H1 (cell line): Measurements from ENCODE around the gene LARP4. TPM values are rescaled to one million over a fixed set of nuclear protein-coding genes. Genes with fewer than 3 reads are reported as not detected.
"Not testable (repeated sequence)": the region's sequence is repeated elsewhere in the genome, so short reads cannot be mapped to it uniquely, and the experiment has no call there.

Source experiments
- CTCF ChIA-PET: fragments of 300-600 bp; sonication (Branson Sonifier 250); formaldehyde crosslinking; loops from one replicate; lab custom pipeline; 2021; ENCODE audit not compliant: partially characterized antibody; lab: Charles Lee
- POLR2A ChIA-PET: fragments of 300-600 bp; sonication (Branson Sonifier 250); formaldehyde crosslinking; loops from one replicate; lab custom pipeline; 2021; ENCODE audit warnings: inconsistent platforms; ENCODE audit not compliant: partially characterized antibody; lab: Charles Lee
- DNase-seq, 2 experiments: peaks; one replicate each; pipeline versions ENCODE4 v3.0.0 to v3.0.0-alpha.2; 2010 to 2022; ENCODE audit warnings: low spot score in 2 of 2, low read depth in 1 of 2, mixed read lengths in 1 of 2
- FAIRE-seq: peaks from 2 replicates; lab custom pipeline; 2011; peaks lifted over from hg19 to GRCh38; lab: Jason Lieb, UNC
- H2AFZ ChIP-seq: 2 replicates; pipeline ENCODE4 v1.8.1; 2012; ENCODE audit warnings: low read length, inconsistent platforms
- H2AK5ac ChIP-seq: 2 replicates; pipeline ENCODE4 v1.6.1; 2013; ENCODE audit warnings: low read depth, low read length
- H2BK120ac ChIP-seq: replicated peaks from 2 replicates; pipeline ENCODE3; 2013; ENCODE audit warnings: low read depth, low read length, inconsistent platforms
- H2BK12ac ChIP-seq: 2 replicates; pipeline ENCODE4 v1.6.1; 2013; ENCODE audit warnings: low read depth, low read length
- H2BK15ac ChIP-seq: 2 replicates; pipeline ENCODE4 v1.6.1; 2013; ENCODE audit warnings: low read length
- H2BK20ac ChIP-seq: 2 replicates; pipeline ENCODE4 v1.6.1; 2013; ENCODE audit warnings: low read length
- H2BK5ac ChIP-seq: 2 replicates; pipeline ENCODE4 v1.6.1; 2013; ENCODE audit warnings: low read depth, low read length
- H3K14ac ChIP-seq: 2 replicates; pipeline ENCODE4 v1.6.1; 2013; ENCODE audit warnings: inconsistent platforms; ENCODE audit not compliant: insufficient read length
- H3K18ac ChIP-seq: 2 replicates; pipeline ENCODE4 v1.6.1; 2013; ENCODE audit warnings: low read length; ENCODE audit errors: extremely low read depth
- H3K23ac ChIP-seq: 2 replicates; pipeline ENCODE4 v1.6.1; 2013; ENCODE audit warnings: inconsistent platforms; ENCODE audit not compliant: insufficient read length
- H3K23me2 ChIP-seq: 2 replicates; pipeline ENCODE4 v1.6.1; 2013; ENCODE audit warnings: low read depth, low read length
- H3K27ac ChIP-seq: 2 replicates; pipeline ENCODE4 v1.6.1; 2011; ENCODE audit warnings: low read depth, low read length, inconsistent platforms
- H3K27me3 ChIP-seq, 4 experiments: replicated peaks in 1 of 4; 1 replicate in 1 of 4; 2 replicates in 3 of 4; pipeline versions ENCODE4 v1.6.1 to v1.8.1; 2011 to 2013; ENCODE audit warnings: low read length in 3 of 4, mild to moderate bottlenecking in 3 of 4, inconsistent platforms in 2 of 4, mixed read lengths in 2 of 4, moderate library complexity in 1 of 4; ENCODE audit not compliant: control insufficient read depth in 3 of 4, insufficient read depth in 3 of 4; ENCODE audit errors: extremely low read depth in 1 of 4
- H3K36me3 ChIP-seq, 4 experiments: 2 replicates each; pipeline versions ENCODE4 v1.6.1 to v1.8.1; 2011 to 2013; ENCODE audit warnings: mild to moderate bottlenecking in 4 of 4, low read length in 3 of 4, moderate library complexity in 2 of 4, control low read depth in 1 of 4, inconsistent platforms in 1 of 4; ENCODE audit not compliant: insufficient read depth in 4 of 4, control insufficient read depth in 2 of 4
- H3K4ac ChIP-seq: replicated peaks from 2 replicates; pipeline ENCODE3; 2013; ENCODE audit warnings: low read length, low read depth, mixed read lengths, inconsistent platforms; ENCODE audit not compliant: insufficient read length
- H3K4me1 ChIP-seq, 4 experiments: replicated peaks in 1 of 4; 1 replicate in 1 of 4; 2 replicates in 3 of 4; pipeline versions ENCODE4 v1.6.1 to v1.8.1; 2011 to 2013; ENCODE audit warnings: low read length in 3 of 4, inconsistent platforms in 2 of 4, mixed read lengths in 1 of 4; ENCODE audit not compliant: insufficient read depth in 4 of 4, control insufficient read depth in 3 of 4
- H3K4me2 ChIP-seq, 2 experiments: 2 replicates each; pipeline versions ENCODE4 v1.6.1 to v1.8.1; 2011 to 2013; ENCODE audit warnings: low read depth in 2 of 2, low read length in 2 of 2, control low read depth in 1 of 2, inconsistent platforms in 1 of 2, mild to moderate bottlenecking in 1 of 2; ENCODE audit not compliant: insufficient read depth in 1 of 2
- H3K4me3 ChIP-seq, 4 experiments: fragments of 200-600, 300-600 bp in 1 of 4; sonication (generic), shearing (Covaris generic), sonication (Bioruptor Twin) in 1 of 4; 2 replicates each; pipeline versions ENCODE4 v1.5.1 to v1.8.1; 2011 to 2016; ENCODE audit warnings: low read length in 4 of 4, low read depth in 3 of 4, control low read depth in 2 of 4, inconsistent platforms in 2 of 4, mild to moderate bottlenecking in 2 of 4, mixed read lengths in 1 of 4, moderate library complexity in 1 of 4; ENCODE audit not compliant: insufficient read depth in 2 of 4; ENCODE audit errors: extremely low read depth in 1 of 4
- H3K56ac ChIP-seq: replicated peaks from 2 replicates; pipeline ENCODE3; 2013; ENCODE audit warnings: low read depth, mild to moderate bottlenecking, mixed read lengths, low read length, inconsistent platforms; ENCODE audit not compliant: insufficient read length
- H3K79me1 ChIP-seq: 2 replicates; pipeline ENCODE4 v1.6.1; 2013; ENCODE audit warnings: low read depth, low read length, control low read depth
- H3K79me2 ChIP-seq, 2 experiments: 2 replicates each; pipeline versions ENCODE4 v1.6.1 to v1.8.1; 2012 to 2013; ENCODE audit warnings: low read length in 2 of 2, mild to moderate bottlenecking in 2 of 2, inconsistent platforms in 1 of 2; ENCODE audit not compliant: insufficient read depth in 2 of 2, control insufficient read depth in 1 of 2
- H3K9ac ChIP-seq, 4 experiments: replicated peaks in 1 of 4; 1 replicate in 1 of 4; 2 replicates in 3 of 4; pipeline versions ENCODE4 v1.6.1 to v1.8.1; 2011 to 2013; ENCODE audit warnings: low read depth in 3 of 4, low read length in 3 of 4, control low read depth in 2 of 4, mild to moderate bottlenecking in 2 of 4, moderate library complexity in 2 of 4, inconsistent platforms in 1 of 4; ENCODE audit errors: extremely low read depth in 1 of 4
- H3K9me3 ChIP-seq, 2 experiments: 2 replicates each; pipeline versions ENCODE4 v1.6.1 to v1.8.1; 2012 to 2013; ENCODE audit warnings: mild to moderate bottlenecking in 2 of 2, moderate library complexity in 2 of 2, control low read depth in 1 of 2, inconsistent platforms in 1 of 2, low read depth in 1 of 2, low read length in 1 of 2, mixed read lengths in 1 of 2; ENCODE audit not compliant: insufficient read depth in 2 of 2
- H4K20me1 ChIP-seq, 2 experiments: replicated peaks in 1 of 2; 2 replicates each; pipeline versions ENCODE3 to v1.8.1; 2011 to 2013; ENCODE audit warnings: inconsistent platforms in 2 of 2, low read length in 2 of 2, mild to moderate bottlenecking in 1 of 2; ENCODE audit not compliant: insufficient read depth in 2 of 2, control insufficient read depth in 1 of 2
- H4K5ac ChIP-seq: 2 replicates; pipeline ENCODE4 v1.6.1; 2013; ENCODE audit warnings: low read length, low read depth, mixed read lengths, inconsistent platforms; ENCODE audit not compliant: insufficient read length
- H4K8ac ChIP-seq: 2 replicates; pipeline ENCODE4 v1.8.0; 2013; ENCODE audit warnings: mild to moderate bottlenecking, moderate library complexity, low read length, inconsistent platforms; ENCODE audit not compliant: insufficient read depth; ENCODE audit errors: extremely low read depth
- H4K91ac ChIP-seq: replicated peaks from 2 replicates; pipeline ENCODE3; 2013; ENCODE audit warnings: low read length, mixed read lengths, inconsistent platforms; ENCODE audit not compliant: insufficient read length
- WGBS, 2 experiments: shearing (Covaris generic) in 1 of 2; methylation state at CpG; one replicate each; pipeline versions ENCODE4 v1.1.6 to v1.1.7; 2013 to 2015; ENCODE audit warnings: low lambda C conversion rate in 2 of 2, mixed read lengths in 2 of 2, inconsistent platforms in 1 of 2, low coverage in 1 of 2, missing lambda C conversion rate in 1 of 2; ENCODE audit not compliant: insufficient replicate concordance in 2 of 2, insufficient coverage in 1 of 2, insufficient read length in 1 of 2; ENCODE audit errors: extremely low coverage in 1 of 2, missing lambda C conversion rate in 1 of 2; 5-methylcytosine and 5-hydroxymethylcytosine counted together
- polyA plus RNA-seq, 7 experiments: library from polyadenylated mRNA; depleted of rRNA in 3 of 7; stranded (reverse) in 5 of 7; unstranded in 2 of 7; fragments of >200 nt in 5 of 7; fragments of 200-250 nt in 2 of 7; gene quantifications; 1 replicate in 5 of 7; 2 replicates in 1 of 7; 4 replicates in 1 of 7; pipeline versions ENCODE4 v1.2.1 to v1.2.3, GENCODE V29; 2011 to 2013; ENCODE audit warnings: missing spikeins in 2 of 7, mixed read lengths in 2 of 7
- total RNA-seq: library from RNA; stranded (reverse); fragmentation: NEBNext Ultra II Directional; extraction: Animal tissue kit (Norgen Biotek cat#: 25700); gene quantifications from 2 replicates; pipeline ENCODE4 v1.2.1, GENCODE V29; 2021

Gene LARP4
- total and polyA plus RNA-seq, 2 of the 8 experiments (the other 6 are each of a cell fraction or from before 2014, with no cell fraction given), result 12.8 to 93.9 TPM

DNA sequence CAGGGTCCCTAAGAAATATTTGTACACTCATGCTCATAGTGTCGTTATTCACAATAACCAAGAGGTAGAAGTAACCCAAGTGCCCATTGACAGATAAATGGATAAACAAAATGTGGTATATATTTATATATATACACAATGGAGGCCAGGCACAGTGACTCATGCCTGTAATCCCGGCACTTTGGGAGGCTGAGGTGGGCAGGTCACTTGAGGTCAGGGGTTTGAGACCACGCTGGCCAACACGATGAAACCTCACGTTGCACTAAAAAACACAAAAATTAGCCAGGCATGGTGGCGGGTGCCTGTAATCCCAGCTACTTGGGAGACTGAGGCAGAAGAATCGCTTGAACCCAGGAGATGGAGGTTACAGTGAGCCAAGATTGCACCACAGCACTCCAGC lies 30.0 kb upstream of the LARP4 start:
- CTCF ChIA-PET, H3K27me3 ChIP-seq, H3K23me2 ChIP-seq, H3K18ac ChIP-seq, H3K79me2 ChIP-seq, H2BK15ac ChIP-seq, H3K4me2 ChIP-seq, H3K9me3 ChIP-seq, H3K14ac ChIP-seq, H2BK5ac ChIP-seq, H4K91ac ChIP-seq, H3K79me1 ChIP-seq, H2AK5ac ChIP-seq, H4K8ac ChIP-seq, POLR2A ChIA-PET, H3K56ac ChIP-seq, H2BK20ac ChIP-seq, H3K36me3 ChIP-seq, H2AFZ ChIP-seq, H4K5ac ChIP-seq, H3K4ac ChIP-seq, H2BK12ac ChIP-seq, H2BK120ac ChIP-seq, H3K23ac ChIP-seq, H3K4me1 ChIP-seq, H4K20me1 ChIP-seq, H3K9ac ChIP-seq, H3K27ac ChIP-seq, FAIRE-seq, H3K4me3 ChIP-seq: not testable (repeated sequence)
- peak in 1 of 2 experiments; percentile 16 for DNase-seq
- 81% methylated on average over 7 of the region's 7 CpGs; no CpG with 5 or more reads in 1 of the 2 experiments for WGBS, 2 experiments
